Measurements from ENCODE around the gene CDH23.

CDH23 gene

GRCh38 chr10:71638064-71638821 lies 241.5 kb downstream of the CDH23 start:
- DNase-seq (ENCODE audit: low read depth) = no peak
- H3K4me3 ChIP-seq (ENCODE audit: low read depth, low read length) = no peak overlapping the region
- no peak for TF ChIP-seq CTCF (IDR thresholded peaks at IDR 0.05; ENCODE audit: control insufficient read depth, extremely low read depth, insufficient read depth)

- no peak for DNase-seq (ENCODE audit: low read depth)
- no peak for TF ChIP-seq CTCF (IDR thresholded peaks at IDR 0.05; ENCODE audit: control insufficient read depth, extremely low read depth, insufficient read depth)
- no peak overlapping the region for H3K4me3 ChIP-seq (ENCODE audit: low read depth, low read length)
Measured at GRCh38 chr10:71638822-71639719, 242.4 kb downstream of the CDH23 start.

GRCh38 chr10:71640607-71641006 lies 243.9 kb downstream of the CDH23 start:
- TF ChIP-seq CTCF (IDR thresholded peaks at IDR 0.05; ENCODE audit: control insufficient read depth, extremely low read depth, insufficient read depth) = no peak
- H3K4me3 ChIP-seq (ENCODE audit: low read depth, low read length) = no peak overlapping the region
- DNase-seq (ENCODE audit: low read depth) = no peak

GRCh38 chr10:71641449-71641848 lies 244.7 kb downstream of the CDH23 start:
- no peak for DNase-seq (ENCODE audit: low read depth)

GRCh38 chr10:71641986-71642385 lies 245.3 kb downstream of the CDH23 start:
- no peak overlapping the region for H3K4me3 ChIP-seq (ENCODE audit: low read depth, low read length)
- TF ChIP-seq CTCF (IDR thresholded peaks at IDR 0.05; ENCODE audit: control insufficient read depth, extremely low read depth, insufficient read depth) = no peak
- DNase-seq (ENCODE audit: low read depth) = no peak

More at GRCh38 chr10:71641449-71641848, 244.7 kb downstream of the CDH23 start:
- TF ChIP-seq CTCF (IDR thresholded peaks at IDR 0.05; ENCODE audit: control insufficient read depth, extremely low read depth, insufficient read depth) = no peak
- no peak overlapping the region for H3K4me3 ChIP-seq (ENCODE audit: low read depth, low read length)

- no peak for DNase-seq (ENCODE audit: low read depth)
- H3K4me3 ChIP-seq (ENCODE audit: low read depth, low read length) = no peak overlapping the region
- TF ChIP-seq CTCF (IDR thresholded peaks at IDR 0.05; ENCODE audit: control insufficient read depth, extremely low read depth, insufficient read depth) = no peak
Measured at GRCh38 chr10:71643904-71644303, 247.2 kb downstream of the CDH23 start.
